ENCODE results near the gene FHOD3.
A peak's percentile ranks its signal among the peaks of the same experiment; 100 is the strongest.

FHOD3 gene

DNA sequence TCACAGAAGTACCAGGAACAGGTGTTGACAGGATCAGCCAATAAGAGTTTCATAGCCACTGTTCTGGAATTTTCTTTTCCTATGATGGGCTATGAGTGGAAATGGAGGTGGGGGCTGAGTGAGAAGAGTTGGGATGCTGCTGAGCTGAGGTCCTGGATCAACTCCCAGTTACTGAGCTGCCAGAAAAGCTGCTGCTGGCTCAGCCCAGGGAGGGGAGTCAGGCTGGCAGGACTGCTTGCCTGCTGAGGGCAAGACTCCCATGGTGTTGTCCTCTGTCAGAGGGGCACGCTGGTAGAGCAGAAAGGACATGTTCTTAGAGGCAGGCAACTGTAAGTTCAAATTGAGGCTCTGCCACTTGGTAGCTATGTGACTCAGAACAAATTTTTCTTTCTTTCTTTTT lies 519.5 kb downstream of the FHOD3 start:
- DNase-seq (ENCODE audit: insufficient read length), result no peak
- TF ChIP-seq POLR2A (IDR thresholded peaks at IDR 0.05; ENCODE audit: low read depth, low read length) (no peak), POLR2AphosphoS5 (IDR thresholded peaks at IDR 0.05; ENCODE audit: low read depth, low read length) (no peak), TAF1 (IDR thresholded peaks at IDR 0.05; ENCODE audit: borderline replicate concordance, low read depth, low read length) (no peak)
- no peak for FAIRE-seq

DNA sequence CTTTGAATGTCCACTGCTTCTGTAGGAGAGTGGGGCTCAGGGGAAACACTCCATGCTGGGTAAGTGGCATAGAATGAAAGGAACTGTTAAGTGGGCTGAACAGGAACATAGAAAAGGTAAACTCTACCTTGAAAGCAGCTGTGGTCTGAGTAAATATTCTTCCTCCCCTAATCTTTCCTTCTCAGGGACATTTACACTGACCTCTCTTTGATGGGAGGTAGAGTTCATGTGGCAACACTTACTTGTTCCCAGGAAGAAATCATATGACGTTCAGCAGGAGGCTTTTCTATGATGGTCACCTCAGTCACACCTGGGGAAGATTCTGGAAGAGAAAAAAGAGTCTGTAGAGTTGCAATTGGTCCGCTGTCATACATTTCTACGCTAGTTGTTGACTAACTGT lies 521.1 kb downstream of the FHOD3 start:
- TF ChIP-seq TAF1 (IDR thresholded peaks at IDR 0.05; ENCODE audit: borderline replicate concordance, low read depth, low read length) (no peak), POLR2A (IDR thresholded peaks at IDR 0.05; ENCODE audit: low read depth, low read length) (no peak), POLR2AphosphoS5 (IDR thresholded peaks at IDR 0.05; ENCODE audit: low read depth, low read length) (no peak)
- FAIRE-seq (no peak), DNase-seq (ENCODE audit: insufficient read length) (no peak)

DNA sequence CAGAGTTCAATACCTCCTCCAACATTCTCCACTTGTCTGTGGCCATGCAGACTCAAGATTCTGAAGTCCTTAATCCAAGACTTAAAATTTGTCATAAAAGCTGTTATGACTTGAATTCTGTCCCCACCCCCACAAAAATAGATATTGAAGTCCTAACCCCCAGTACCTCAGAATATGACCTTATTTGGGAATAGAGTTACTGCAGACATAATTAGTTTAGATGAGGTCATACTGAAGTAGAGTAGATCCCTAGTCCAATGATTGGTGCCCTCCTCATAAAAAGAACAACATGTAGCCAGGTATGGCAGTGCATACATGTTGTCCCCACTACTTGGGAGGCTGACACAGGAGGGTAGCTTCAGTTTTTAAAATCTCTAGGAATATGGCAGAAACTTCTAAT lies 522.1 kb downstream of the FHOD3 start:
- FAIRE-seq, result no peak
- TF ChIP-seq POLR2A (IDR thresholded peaks at IDR 0.05; ENCODE audit: low read depth, low read length) (no peak), TAF1 (IDR thresholded peaks at IDR 0.05; ENCODE audit: borderline replicate concordance, low read depth, low read length) (no peak), POLR2AphosphoS5 (IDR thresholded peaks at IDR 0.05; ENCODE audit: low read depth, low read length) (no peak)

DNA sequence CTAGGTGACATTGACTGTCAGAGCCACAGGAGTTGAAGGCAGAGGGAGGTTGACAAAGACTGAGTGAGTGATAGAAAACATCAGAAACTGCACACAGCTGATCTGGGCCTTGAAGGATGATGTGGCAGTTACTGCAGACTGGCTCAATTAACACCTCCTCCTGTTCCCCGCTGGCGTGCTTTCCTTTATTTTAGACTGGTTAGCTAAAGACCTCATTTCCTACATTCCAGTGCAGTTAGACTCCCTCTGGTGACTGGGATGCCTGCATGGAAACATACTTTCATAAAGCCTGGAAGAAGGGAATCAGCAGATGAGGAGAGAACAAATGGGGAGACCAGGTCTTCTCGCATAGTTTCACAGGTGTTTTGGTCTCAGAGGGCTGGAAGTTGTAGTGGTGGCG lies 524.2 kb downstream of the FHOD3 start:
- DNase-seq (ENCODE audit: insufficient read length) (no peak), FAIRE-seq (no peak)
- TF ChIP-seq POLR2A (IDR thresholded peaks at IDR 0.05; ENCODE audit: low read depth, low read length) (no peak), TAF1 (IDR thresholded peaks at IDR 0.05; ENCODE audit: borderline replicate concordance, low read depth, low read length) (no peak), POLR2AphosphoS5 (IDR thresholded peaks at IDR 0.05; ENCODE audit: low read depth, low read length) (no peak)

More for the DNA sequence above, 522.1 kb downstream of the FHOD3 start:
- no peak for DNase-seq (ENCODE audit: insufficient read length)

DNA sequence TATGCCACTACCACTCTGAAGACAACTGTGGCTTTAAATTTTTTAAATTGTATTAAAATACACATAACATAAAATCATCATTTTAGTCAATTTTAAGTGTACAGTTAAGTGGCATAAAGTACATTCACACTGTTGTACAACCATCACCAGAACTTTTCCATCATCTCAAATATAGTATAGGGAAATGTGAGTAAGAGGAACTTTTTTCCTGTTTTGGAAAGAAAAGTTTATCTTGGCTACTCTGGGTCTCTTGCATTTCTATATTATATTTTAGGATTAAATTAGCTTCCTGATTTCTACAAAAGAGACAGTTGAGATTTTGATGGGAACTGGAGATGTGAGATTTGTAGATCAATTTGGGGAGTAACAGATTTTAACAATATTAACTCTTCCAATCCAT lies 528.0 kb downstream of the FHOD3 start:
- FAIRE-seq (no peak), DNase-seq (ENCODE audit: insufficient read length) (no peak)
- TF ChIP-seq POLR2A (IDR thresholded peaks at IDR 0.05; ENCODE audit: low read depth, low read length) (no peak), POLR2AphosphoS5 (IDR thresholded peaks at IDR 0.05; ENCODE audit: low read depth, low read length) (no peak), TAF1 (IDR thresholded peaks at IDR 0.05; ENCODE audit: borderline replicate concordance, low read depth, low read length) (no peak)

DNA sequence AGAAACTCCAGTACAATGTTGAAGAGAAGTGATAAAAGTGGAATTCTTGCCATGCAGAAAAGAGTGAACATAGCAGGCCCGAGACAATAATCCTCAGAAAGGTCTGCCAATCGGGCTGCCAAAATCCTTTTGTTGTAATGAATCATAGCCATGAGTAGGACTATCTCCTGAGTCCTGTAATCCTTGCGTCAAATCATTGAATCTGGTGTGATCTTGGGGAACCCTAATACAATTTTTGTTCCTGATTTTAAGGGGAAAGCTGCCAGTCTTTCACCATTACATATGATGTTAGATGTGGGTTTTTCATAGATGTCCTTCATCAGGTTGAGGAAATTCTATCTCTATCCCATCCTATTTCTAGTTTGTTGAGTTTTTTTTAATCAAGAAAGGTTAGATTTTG lies 529.0 kb downstream of the FHOD3 start:
- DNase-seq (ENCODE audit: insufficient read length) (no peak), FAIRE-seq (no peak)
- no peak for TF ChIP-seq TAF1 (IDR thresholded peaks at IDR 0.05; ENCODE audit: borderline replicate concordance, low read depth, low read length)
- TF ChIP-seq POLR2A (IDR thresholded peaks at IDR 0.05; ENCODE audit: low read depth, low read length), result no peak
- no peak for TF ChIP-seq POLR2AphosphoS5 (IDR thresholded peaks at IDR 0.05; ENCODE audit: low read depth, low read length)

DNA sequence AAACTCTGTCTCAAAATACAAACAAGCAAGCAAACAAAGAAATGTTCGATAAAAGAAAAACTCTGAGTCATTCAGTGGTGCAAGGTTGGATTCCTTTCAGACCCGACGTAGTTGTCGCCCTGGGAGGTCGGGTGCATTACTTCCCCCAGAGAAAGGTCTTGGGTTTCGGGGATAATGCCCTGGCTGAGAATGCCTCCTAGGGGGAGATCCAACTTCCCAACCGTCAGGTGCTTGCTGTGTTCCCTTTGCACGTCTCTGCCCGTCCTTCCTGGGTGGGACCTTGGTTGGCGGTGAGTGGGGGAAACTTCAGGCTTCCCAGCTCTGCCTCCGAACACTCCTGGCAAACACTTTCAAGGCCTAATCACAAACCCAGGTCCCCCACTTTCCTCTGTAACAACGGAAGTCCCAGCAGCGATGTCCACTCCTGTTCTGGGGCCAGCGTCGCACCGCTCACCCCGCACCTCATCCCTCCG lies 530.7 kb downstream of the FHOD3 start:
- FAIRE-seq, result no peak
- no peak for DNase-seq (ENCODE audit: insufficient read length)
- TF ChIP-seq POLR2A (IDR thresholded peaks at IDR 0.05; ENCODE audit: low read depth, low read length) (no peak), POLR2AphosphoS5 (IDR thresholded peaks at IDR 0.05; ENCODE audit: low read depth, low read length) (no peak), TAF1 (IDR thresholded peaks at IDR 0.05; ENCODE audit: borderline replicate concordance, low read depth, low read length) (no peak)

DNA sequence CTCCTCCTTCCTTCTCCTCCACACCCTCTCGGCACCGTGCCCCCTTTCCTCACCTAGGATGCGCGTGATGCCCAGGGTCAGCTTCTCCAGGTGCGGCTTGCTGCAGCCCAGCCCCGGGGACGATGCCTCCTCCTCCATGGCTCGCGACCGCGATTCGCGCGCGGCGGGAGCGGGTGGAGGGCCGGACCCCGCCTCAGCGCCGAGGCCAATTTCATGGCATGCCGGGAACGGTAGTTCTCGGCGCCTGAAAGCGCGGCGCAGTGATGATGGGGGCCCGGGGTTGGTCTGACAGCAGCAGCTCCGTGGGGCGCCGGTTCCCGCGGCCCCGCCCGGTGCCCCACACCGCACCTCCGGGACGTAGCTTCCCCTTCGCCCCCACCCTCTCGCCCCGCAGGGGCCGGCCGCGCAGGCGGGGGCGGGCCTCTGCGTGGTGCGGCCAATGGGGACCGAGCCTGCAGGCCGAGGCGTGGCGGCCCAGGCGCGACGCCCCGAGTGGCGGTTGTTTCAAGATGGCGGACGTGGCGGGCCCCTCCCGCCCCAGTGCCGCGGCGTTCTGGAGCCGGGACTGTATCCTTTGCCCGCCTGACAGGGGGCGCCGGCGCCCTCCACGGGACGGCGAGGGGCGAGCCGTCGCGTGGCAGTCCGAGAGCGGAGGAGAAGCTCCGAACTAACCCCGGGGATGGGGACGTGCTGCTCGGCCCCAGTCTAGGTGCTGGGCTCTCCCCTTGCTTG lies 531.3 kb downstream of the FHOD3 start, which contains the start of the genes KIAA1328 and TPGS2:
Gene KIAA1328 (plus strand): TSS at position 498 of the 732 bp plus-strand sequence. CDS start 12 bp downstream, at position 510.
Gene TPGS2 (minus strand): TSS at position 373 of the 732 bp plus-strand sequence. CDS start 235 bp downstream, at position 138.
- peak; percentile 97 for FAIRE-seq
- peak; percentile 85 for DNase-seq (ENCODE audit: insufficient read length)
- TF ChIP-seq POLR2AphosphoS5 (IDR thresholded peaks at IDR 0.05; ENCODE audit: low read depth, low read length) (no peak), POLR2A (IDR thresholded peaks at IDR 0.05; ENCODE audit: low read depth, low read length) (peak; percentile 76; the same call in 1 of the 2 replicates), TAF1 (IDR thresholded peaks at IDR 0.05; ENCODE audit: borderline replicate concordance, low read depth, low read length) (peak; percentile 32; the same call in 1 of the 2 replicates)

All from GM12892 (cell line).